ENCODE results near the gene SS18L1.

GRCh38 chr20:62162765-62163484 is 19.4 kb downstream of the SS18L1 start:
- no peak for TF ChIP-seq CTCF (conservative IDR thresholded peaks at IDR 0.05)
- no peak for TF ChIP-seq ZFX (IDR thresholded peaks at IDR 0.05)

Measured in C4-2B (cell line).